ENCODE data around the gene ABCB9. TPM values are rescaled to one million over a fixed set of nuclear protein-coding genes. Genes with fewer than 3 reads are reported as not detected.
A peak's percentile ranks its signal among the peaks of the same experiment; 100 is the strongest.
"Not testable (repeated sequence)": the region's sequence is repeated elsewhere in the genome, so short reads cannot be mapped to it uniquely, and the experiment has no call there.

Gene ABCB9
- total RNA-seq, 3 donors from 2014 or later: 6.3 to 8.2 (median 6.4) TPM

DNA sequence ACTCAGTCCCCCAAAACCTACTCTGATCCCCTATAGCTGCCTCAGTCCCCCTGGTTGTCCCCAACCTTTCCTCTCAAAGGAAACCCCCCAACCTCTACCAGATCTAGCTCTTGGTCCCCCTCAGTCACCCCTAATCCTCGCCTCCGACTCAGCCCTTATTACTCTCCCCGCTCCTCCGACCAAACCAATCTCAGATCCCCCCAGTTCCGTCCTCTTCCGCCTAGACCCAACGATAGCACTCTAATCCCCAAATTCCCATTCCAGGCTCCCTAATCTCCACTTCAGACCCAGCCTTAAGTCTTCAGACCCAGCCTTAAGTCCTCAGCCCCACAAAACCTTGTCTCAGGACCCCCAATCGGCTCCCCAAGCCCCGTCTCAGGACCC lies 71.0 kb downstream of the ABCB9 start:
- H3K36me3 ChIP-seq (ENCODE audit: low read depth): no peaks in the 10 kb centered on the region
- H3K9me3 ChIP-seq: no peaks in the 10 kb centered on the region
- H3K4me1 ChIP-seq (ENCODE audit: low read depth): peaks cover 37% of the 10 kb centered on the region
- TF ChIP-seq, protein P1, sequence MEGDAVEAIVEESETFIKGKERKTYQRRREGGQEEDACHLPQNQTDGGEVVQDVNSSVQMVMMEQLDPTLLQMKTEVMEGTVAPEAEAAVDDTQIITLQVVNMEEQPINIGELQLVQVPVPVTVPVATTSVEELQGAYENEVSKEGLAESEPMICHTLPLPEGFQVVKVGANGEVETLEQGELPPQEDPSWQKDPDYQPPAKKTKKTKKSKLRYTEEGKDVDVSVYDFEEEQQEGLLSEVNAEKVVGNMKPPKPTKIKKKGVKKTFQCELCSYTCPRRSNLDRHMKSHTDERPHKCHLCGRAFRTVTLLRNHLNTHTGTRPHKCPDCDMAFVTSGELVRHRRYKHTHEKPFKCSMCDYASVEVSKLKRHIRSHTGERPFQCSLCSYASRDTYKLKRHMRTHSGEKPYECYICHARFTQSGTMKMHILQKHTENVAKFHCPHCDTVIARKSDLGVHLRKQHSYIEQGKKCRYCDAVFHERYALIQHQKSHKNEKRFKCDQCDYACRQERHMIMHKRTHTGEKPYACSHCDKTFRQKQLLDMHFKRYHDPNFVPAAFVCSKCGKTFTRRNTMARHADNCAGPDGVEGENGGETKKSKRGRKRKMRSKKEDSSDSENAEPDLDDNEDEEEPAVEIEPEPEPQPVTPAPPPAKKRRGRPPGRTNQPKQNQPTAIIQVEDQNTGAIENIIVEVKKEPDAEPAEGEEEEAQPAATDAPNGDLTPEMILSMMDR (IDR thresholded peaks at IDR 0.05): no peak
- no peak for DNase-seq
- H3K4me3 ChIP-seq: peak overlapping the region; percentile 74
- intact Hi-C loops (cut with DNase I, micrococcal nuclease): no loop called here
- ATAC-seq: no peak

DNA sequence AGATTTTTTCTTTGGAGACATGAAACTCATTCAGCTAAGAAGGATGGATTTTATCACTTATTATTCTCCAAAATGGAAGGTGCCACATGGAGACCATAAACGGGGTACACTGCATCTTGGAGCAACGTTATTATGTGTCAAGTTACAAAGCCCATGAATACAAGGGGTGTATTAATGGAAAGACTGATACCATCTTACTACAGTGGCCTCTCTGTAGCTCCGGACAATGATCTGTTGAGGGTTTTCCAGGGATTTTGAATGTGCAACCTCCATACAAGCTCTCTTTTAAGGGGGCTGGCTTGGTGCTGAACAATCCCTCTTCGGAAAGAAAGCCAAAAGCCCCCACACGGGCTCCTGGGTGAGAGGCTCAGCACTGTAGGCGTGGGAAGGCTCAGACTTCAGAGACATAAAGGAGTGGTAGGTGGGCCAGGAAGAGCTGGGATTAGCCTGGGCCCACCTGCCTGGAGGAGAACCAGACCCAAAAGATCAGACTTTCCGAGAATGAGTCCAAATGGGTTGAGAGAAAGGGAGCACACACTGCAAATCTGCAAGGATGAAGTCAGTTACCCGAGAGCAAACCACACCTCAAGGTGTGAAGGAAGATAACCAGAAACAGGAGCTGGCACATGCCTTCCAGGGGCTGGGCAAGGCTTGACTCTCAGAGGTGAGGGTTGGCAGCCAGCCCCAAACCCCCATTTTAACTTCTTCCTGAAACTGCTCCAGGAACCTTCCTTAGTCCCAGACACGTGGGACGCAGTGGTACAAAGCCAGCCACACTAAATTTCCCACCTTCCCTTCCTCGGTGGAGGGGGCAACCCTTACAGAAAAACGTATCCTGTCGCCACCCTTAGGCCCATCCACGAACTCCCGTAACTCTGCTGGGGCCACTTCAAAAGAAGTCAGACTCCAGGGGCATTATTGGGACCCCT lies 71.8 kb downstream of the ABCB9 start:
- peak; percentile 65 for ATAC-seq
- DNase-seq: peak; percentile 75 to 84 (median 78)
- Histone ChIP-seq H3K9me3 (no peaks in the 10 kb centered on the region), H3K4me3 (peak overlapping the region; percentile 74), H3K36me3 (ENCODE audit: low read depth) (no peaks in the 10 kb centered on the region), H3K4me1 (ENCODE audit: low read depth) (peaks cover 46% of the 10 kb centered on the region)
- intact Hi-C loops (cut with DNase I, micrococcal nuclease): no loop called here
- TF ChIP-seq, protein P1 (IDR thresholded peaks at IDR 0.05): no peak

DNA sequence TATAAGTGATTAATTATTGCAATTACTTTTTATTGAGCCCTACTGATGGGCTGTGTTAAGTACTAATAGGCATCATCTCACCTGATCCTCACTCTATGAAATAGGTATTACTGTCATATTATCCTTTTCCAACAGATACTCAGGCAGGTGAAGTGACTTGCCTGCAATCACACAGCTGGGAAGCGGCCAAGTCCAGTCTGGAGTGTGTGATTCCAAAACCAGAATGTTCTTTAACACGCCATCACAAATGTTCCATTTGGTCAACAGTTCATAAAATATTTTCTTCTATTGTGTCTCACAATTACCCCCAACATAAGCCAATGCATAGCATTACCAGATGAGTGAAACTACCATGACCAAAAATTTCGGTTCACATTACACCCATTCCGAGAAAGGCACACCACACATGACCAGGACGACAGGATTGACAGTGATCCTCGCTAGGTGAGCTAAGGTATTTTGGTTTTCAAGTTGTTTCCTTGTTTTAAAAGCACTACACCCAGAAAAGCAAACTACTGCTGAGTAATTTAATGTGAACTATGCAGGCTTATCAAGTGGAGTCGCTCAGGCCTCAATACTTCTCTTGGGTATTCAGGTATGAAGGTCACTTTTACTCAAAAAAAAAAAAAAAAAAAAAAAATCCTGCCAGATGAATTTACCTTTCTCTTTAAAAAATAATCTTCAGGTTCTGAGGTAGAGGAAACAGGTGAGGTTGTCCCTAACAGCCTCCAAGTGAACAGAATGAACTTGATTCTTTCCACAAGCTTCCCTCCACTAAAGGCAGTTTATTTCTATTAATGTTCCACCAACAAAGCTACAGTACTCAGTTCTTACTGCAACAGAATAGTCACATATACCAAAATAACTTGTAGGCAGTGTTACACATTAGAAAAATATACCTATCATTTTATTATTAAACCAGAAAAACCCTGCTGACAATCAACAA lies 72.8 kb downstream of the ABCB9 start:
- ATAC-seq (peak; percentile 52), DNase-seq (peak in 1 of 3 donors; percentile 67)
- Histone ChIP-seq H3K4me3 (peak overlapping the region; percentile 4), H3K4me1 (ENCODE audit: low read depth) (peaks cover 56% of the 10 kb centered on the region), H3K9me3 (no peaks in the 10 kb centered on the region), H3K36me3 (ENCODE audit: low read depth) (no peaks in the 10 kb centered on the region)
- TF ChIP-seq, protein P1 (IDR thresholded peaks at IDR 0.05): no peak
- intact Hi-C loops (cut with DNase I, micrococcal nuclease): no loop called here

DNA sequence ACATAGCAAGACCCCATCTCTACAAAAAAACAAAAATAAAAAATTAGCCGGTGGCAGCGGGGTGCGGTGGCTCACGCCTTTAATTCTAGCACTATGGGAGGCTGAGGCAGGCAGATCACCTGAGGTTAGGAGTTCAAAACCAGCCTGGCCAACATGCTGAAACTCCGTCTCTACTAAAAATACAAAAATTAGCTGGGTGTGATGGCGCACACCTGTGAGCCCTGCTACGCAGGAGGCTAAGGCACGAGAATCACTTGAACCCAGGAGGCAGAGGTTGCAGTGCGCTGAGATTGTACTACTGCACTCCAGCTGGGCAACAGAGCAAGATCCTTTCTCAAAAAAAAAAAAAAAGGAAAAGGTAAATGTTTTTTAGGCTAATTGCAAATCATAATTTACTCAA lies 73.5 kb downstream of the ABCB9 start:
- H3K4me3 ChIP-seq; intact Hi-C loops (cut with DNase I, micrococcal nuclease); H3K9me3 ChIP-seq; ATAC-seq; DNase-seq; H3K36me3 ChIP-seq (ENCODE audit: low read depth): not testable (repeated sequence)
- H3K4me1 ChIP-seq (ENCODE audit: low read depth): peaks cover 60% of the 10 kb centered on the region

DNA sequence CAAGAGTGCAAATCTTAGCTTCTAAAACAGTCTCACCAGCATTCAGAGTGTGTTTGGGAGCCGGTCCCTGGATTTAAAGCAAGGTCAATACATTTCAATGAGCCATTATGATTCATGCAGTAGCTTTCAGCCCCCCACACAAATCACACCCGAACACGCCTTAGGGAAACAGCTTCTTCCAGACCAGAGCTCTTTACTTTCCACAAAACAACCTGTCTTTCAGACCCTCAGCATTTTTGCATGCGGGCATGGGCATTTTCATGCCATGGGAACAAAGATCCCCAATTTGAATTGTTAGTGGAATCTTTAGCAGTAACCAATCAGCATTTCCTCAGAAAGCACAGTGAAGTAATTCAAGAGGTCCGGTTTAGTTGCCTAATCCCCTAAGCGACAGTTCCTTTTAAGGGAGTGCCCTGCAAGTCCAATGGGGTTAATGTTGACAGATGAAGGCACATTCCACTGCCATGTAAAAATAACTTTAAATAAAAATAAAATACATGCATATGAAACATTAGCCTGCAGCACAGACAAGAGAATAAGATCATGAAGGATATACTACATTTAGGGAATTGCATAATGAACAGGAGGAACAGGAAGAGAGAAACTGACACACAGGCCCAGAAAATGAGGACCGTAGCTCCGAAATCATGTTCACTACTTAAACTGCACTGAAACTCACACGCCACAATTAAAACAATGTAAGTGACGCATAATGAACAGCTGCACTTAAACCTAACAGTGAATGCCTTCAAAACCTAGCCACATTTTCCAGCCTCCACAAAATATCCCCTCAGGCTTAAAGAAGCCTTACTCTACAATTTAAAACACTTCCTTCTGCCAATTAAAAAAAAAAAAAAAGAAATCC lies 74.4 kb downstream of the ABCB9 start:
- DNase-seq (no peak), ATAC-seq (peak; percentile 9)
- Histone ChIP-seq H3K4me1 (ENCODE audit: low read depth) (peaks cover 69% of the 10 kb centered on the region), H3K9me3 (no peaks in the 10 kb centered on the region), H3K36me3 (ENCODE audit: low read depth) (no peaks in the 10 kb centered on the region), H3K4me3 (no peak overlapping the region)
- TF ChIP-seq, protein P1 (IDR thresholded peaks at IDR 0.05): no peak
- intact Hi-C loops (cut with DNase I, micrococcal nuclease): no loop called here
